Measurements from ENCODE around the gene IFI27L1. TPM values are rescaled to one million over a fixed set of nuclear protein-coding genes. Genes with fewer than 3 reads are reported as not detected.

IFI27L1 gene
- total and polyA plus RNA-seq, 2 experiments from 2014 or later = 9.7 to 28.6 TPM

DNA sequence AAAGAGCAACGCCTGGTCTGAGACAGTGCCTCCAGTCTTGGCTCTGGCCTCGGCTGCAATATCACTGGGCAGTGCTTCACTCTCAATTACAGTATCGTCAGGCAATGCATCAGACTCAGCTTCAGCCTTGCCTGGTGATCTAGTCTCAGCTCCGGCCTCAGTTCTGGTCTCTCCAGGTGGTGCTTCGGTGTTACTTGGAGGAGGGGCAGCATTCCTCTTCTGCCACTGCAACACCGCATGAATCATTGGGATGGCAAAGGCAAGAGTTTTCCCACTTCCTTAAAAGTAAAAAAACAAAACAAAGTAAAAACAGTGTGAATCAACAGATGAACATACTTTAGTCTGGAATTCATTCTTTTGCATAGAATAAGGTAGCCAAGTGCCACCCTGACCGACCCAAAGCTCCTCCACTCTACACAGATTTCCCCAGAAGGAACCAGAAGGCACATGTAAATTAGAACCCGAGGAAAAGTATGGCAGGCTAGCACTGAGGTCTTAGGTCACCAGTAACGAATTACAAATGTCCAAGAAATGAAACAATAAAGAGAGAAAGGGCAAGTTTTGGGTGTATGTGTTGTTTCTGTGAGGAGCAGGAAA is 18.7 kb upstream of the IFI27L1 start (continued):
- TF ChIP-seq, protein P1, sequence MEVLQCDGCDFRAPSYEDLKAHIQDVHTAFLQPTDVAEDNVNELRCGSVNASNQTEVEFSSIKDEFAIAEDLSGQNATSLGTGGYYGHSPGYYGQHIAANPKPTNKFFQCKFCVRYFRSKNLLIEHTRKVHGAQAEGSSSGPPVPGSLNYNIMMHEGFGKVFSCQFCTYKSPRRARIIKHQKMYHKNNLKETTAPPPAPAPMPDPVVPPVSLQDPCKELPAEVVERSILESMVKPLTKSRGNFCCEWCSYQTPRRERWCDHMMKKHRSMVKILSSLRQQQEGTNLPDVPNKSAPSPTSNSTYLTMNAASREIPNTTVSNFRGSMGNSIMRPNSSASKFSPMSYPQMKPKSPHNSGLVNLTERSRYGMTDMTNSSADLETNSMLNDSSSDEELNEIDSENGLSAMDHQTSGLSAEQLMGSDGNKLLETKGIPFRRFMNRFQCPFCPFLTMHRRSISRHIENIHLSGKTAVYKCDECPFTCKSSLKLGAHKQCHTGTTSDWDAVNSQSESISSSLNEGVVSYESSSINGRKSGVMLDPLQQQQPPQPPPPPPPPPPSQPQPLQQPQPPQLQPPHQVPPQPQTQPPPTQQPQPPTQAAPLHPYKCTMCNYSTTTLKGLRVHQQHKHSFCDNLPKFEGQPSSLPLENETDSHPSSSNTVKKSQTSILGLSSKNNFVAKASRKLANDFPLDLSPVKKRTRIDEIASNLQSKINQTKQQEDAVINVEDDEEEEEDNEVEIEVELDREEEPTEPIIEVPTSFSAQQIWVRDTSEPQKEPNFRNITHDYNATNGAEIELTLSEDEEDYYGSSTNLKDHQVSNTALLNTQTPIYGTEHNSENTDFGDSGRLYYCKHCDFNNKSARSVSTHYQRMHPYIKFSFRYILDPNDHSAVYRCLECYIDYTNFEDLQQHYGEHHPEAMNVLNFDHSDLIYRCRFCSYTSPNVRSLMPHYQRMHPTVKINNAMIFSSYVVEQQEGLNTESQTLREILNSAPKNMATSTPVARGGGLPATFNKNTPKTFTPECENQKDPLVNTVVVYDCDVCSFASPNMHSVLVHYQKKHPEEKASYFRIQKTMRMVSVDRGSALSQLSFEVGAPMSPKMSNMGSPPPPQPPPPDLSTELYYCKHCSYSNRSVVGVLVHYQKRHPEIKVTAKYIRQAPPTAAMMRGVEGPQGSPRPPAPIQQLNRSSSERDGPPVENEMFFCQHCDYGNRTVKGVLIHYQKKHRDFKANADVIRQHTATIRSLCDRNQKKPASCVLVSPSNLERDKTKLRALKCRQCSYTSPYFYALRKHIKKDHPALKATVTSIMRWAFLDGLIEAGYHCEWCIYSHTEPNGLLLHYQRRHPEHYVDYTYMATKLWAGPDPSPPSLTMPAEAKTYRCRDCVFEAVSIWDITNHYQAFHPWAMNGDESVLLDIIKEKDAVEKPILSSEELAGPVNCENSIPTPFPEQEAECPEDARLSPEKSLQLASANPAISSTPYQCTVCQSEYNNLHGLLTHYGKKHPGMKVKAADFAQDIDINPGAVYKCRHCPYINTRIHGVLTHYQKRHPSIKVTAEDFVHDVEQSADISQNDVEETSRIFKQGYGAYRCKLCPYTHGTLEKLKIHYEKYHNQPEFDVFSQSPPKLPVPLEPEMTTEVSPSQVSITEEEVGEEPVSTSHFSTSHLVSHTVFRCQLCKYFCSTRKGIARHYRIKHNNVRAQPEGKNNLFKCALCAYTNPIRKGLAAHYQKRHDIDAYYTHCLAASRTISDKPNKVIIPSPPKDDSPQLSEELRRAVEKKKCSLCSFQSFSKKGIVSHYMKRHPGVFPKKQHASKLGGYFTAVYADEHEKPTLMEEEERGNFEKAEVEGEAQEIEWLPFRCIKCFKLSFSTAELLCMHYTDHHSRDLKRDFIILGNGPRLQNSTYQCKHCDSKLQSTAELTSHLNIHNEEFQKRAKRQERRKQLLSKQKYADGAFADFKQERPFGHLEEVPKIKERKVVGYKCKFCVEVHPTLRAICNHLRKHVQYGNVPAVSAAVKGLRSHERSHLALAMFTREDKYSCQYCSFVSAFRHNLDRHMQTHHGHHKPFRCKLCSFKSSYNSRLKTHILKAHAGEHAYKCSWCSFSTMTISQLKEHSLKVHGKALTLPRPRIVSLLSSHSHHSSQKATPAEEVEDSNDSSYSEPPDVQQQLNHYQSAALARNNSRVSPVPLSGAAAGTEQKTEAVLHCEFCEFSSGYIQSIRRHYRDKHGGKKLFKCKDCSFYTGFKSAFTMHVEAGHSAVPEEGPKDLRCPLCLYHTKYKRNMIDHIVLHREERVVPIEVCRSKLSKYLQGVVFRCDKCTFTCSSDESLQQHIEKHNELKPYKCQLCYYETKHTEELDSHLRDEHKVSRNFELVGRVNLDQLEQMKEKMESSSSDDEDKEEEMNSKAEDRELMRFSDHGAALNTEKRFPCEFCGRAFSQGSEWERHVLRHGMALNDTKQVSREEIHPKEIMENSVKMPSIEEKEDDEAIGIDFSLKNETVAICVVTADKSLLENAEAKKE (CRISPR knock-in tag; IDR thresholded peaks at IDR 0.05) = no peak
- TF ChIP-seq EZH2phosphoT487 (IDR thresholded peaks at IDR 0.05; ENCODE audit: unreplicated experiment) = no peak
- TF ChIP-seq ZNF114 (CRISPR knock-in tag; IDR thresholded peaks at IDR 0.05) = no peak
- no peak for TF ChIP-seq JUNB (IDR thresholded peaks at IDR 0.05; ENCODE audit: unreplicated experiment)
- TF ChIP-seq, protein P2, sequence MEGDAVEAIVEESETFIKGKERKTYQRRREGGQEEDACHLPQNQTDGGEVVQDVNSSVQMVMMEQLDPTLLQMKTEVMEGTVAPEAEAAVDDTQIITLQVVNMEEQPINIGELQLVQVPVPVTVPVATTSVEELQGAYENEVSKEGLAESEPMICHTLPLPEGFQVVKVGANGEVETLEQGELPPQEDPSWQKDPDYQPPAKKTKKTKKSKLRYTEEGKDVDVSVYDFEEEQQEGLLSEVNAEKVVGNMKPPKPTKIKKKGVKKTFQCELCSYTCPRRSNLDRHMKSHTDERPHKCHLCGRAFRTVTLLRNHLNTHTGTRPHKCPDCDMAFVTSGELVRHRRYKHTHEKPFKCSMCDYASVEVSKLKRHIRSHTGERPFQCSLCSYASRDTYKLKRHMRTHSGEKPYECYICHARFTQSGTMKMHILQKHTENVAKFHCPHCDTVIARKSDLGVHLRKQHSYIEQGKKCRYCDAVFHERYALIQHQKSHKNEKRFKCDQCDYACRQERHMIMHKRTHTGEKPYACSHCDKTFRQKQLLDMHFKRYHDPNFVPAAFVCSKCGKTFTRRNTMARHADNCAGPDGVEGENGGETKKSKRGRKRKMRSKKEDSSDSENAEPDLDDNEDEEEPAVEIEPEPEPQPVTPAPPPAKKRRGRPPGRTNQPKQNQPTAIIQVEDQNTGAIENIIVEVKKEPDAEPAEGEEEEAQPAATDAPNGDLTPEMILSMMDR (conservative IDR thresholded peaks at IDR 0.05; ENCODE audit: low read depth in 2 of 2) = no peak

- H3K27ac Mint-ChIP-seq = peak overlapping the region; percentile 77
- peaks cover 22% of the 10 kb centered on the region for H3K4me1 ChIP-seq (ENCODE audit: insufficient read depth)
- H3K36me3 Mint-ChIP-seq (ENCODE audit: low read depth) = peaks cover 41% of the 10 kb centered on the region
- H3K79me2 ChIP-seq (replicated peaks; ENCODE audit: insufficient read depth) = peaks cover 90% of the 10 kb centered on the region
- no peak overlapping the region for H3K27ac ChIP-seq (ENCODE audit: low read depth)
- no peak overlapping the region for H2AFZ ChIP-seq
- H3K27me3 ChIP-seq (ENCODE audit: insufficient read depth) = no peaks in the 10 kb centered on the region
- 0 out of 2 replicates have a peak overlapping the region, but pooled peaks have one; percentile 24 for H3K4me2 ChIP-seq
- H3K27me3 Mint-ChIP-seq (ENCODE audit: insufficient read depth, low read depth, poor library complexity) = peaks cover 12% of the 10 kb centered on the region
- peaks cover 5% of the 10 kb centered on the region for H3K36me3 ChIP-seq (ENCODE audit: insufficient read depth)
- no peak overlapping the region; the same call in 2 of the 3 replicates for H3K4me3 Mint-ChIP-seq
- ATAC-seq (peak; percentile 51), DNase-seq (ENCODE audit: low spot score) (peak; percentile 27)
- peaks cover 27% of the 10 kb centered on the region for H3K9me3 Mint-ChIP-seq
- H3K4me3 ChIP-seq = no peak overlapping the region
- TF ChIP-seq ETS1 (IDR thresholded peaks at IDR 0.05) = no peak
- no peak for TF ChIP-seq STAT1 (IDR thresholded peaks at IDR 0.05; ENCODE audit: unreplicated experiment)
- TF ChIP-seq CREB1 (CRISPR knock-in tag; IDR thresholded peaks at IDR 0.05; ENCODE audit: low read depth) = no peak
- no peak for TF ChIP-seq POLR2AphosphoS5 (IDR thresholded peaks at IDR 0.05; ENCODE audit: low read depth)
- TF ChIP-seq, protein P2 (conservative IDR thresholded peaks at IDR 0.05; ENCODE audit: low read depth in 2 of 2) = peak; percentile 7 to 20; a peak in 2 of 4 replicates
- TF ChIP-seq NANOG (IDR thresholded peaks at IDR 0.05; ENCODE audit: borderline replicate concordance) = no peak
- H3K4me1 Mint-ChIP-seq = peaks cover 45% of the 10 kb centered on the region
- H3K9me2 ChIP-seq (ENCODE audit: insufficient read depth) = no peaks in the 10 kb centered on the region; the same call in 1 of the 2 replicates
- H4K20me1 ChIP-seq (replicated peaks; ENCODE audit: insufficient read depth) = peaks cover 35% of the 10 kb centered on the region
- H3F3A ChIP-seq (replicated peaks; ENCODE audit: low read depth) = no peaks in the 10 kb centered on the region
Observed at GRCh38 chr14:94066089-94066676, 14.9 kb upstream of the IFI27L1 start.

All from GM23338 (cell line).